Psoas muscle (tissue), 8 donors: ENCODE results near the gene KCND3. TPM values are rescaled to one million over a fixed set of nuclear protein-coding genes. Genes with fewer than 3 reads are reported as not detected.

Source experiments
- ATAC-seq, 4 donors: fragments of 200-7000 bp; cut with Tn5 transposase; one replicate each; pipeline ENCODE4 v1.9.1; 2020; ENCODE audit warnings: moderate library complexity in 3 of 4, mild to moderate bottlenecking in 2 of 4
- DNase-seq, 2 donors: peaks; one replicate each; pipeline ENCODE4 v3.0.0-alpha.2; 2020
- H3K27ac ChIP-seq: fragments of 200-600 bp; one replicate; pipeline ENCODE4 v1.8.0; 2022
- H3K27me3 ChIP-seq, 3 donors: fragments of 200-600 bp in 1 of 3; one replicate each; pipeline versions ENCODE4 v1.6.1 to v1.8.0; 2013 to 2022; ENCODE audit warnings: low read length in 2 of 3, mild to moderate bottlenecking in 2 of 3, moderate library complexity in 1 of 3; ENCODE audit not compliant: insufficient read depth in 3 of 3
- H3K36me3 ChIP-seq, 2 donors: fragments of 200-600 bp in 1 of 2; one replicate each; pipeline versions ENCODE4 v1.6.1 to v1.8.0; 2013 to 2022; ENCODE audit warnings: low read depth in 1 of 2, mild to moderate bottlenecking in 1 of 2, moderate library complexity in 1 of 2; ENCODE audit not compliant: insufficient read depth in 1 of 2
- H3K4me1 ChIP-seq: fragments of 200-600 bp; one replicate; pipeline ENCODE4 v1.8.0; 2022
- H3K4me3 ChIP-seq: fragments of 200-600 bp; one replicate; pipeline ENCODE4 v1.8.0; 2022; ENCODE audit warnings: mild to moderate bottlenecking
- H3K9me3 ChIP-seq: fragments of 200-600 bp; one replicate; pipeline ENCODE4 v1.8.0; 2022
- whole genome bisulfite sequencing, 3 donors: extraction: QIAGEN DNeasy Blood & Tissue Kit; methylation state at CpG; one replicate each; pipeline versions ENCODE4 v1.1.6 to v1.1.7; 2013; 5-methylcytosine and 5-hydroxymethylcytosine counted together
- intact Hi-C, 2 donors: fragments of 100-400 bp; cut with DNase I; formaldehyde crosslinking; loops; one replicate each; pipeline versions ENCODE4 v1.11.0 to v1.14.2; 2022
- polyA plus RNA-seq, 3 donors: library from polyadenylated mRNA; stranded (reverse); fragments of 200-250 nt; gene quantifications; one replicate each; pipeline ENCODE4 v1.2.3, GENCODE V29; 2013
- total RNA-seq, 4 donors: library from RNA; stranded (reverse); fragmentation: NEBNext Ultra II Directional in 2 of 4; extraction: Animal tissue kit (Norgen Biotek cat#: 25700) in 2 of 4; gene quantifications; one replicate each; pipeline versions ENCODE4 v1.2.1 to v1.2.4, GENCODE V29; 2021 to 2023
- TF ChIP-seq, protein P1 (sequence below): fragments of 200-600 bp; IDR thresholded peaks from one replicate; pipeline ENCODE4 v1.8.0; 2022; ENCODE audit warnings: antibody characterized with exemption
- donor health status: healthy with polysubstance abuse.
- donor health status: DM: no; HTN: no; CAD: no; lungs with moderate emphysema.
- donor health status: Bipolar disorder and iron deficiency.
- donor health status: healthy.
- donor health status: DM: yes; HTN: yes; CAD: no.
- donor health status: DM: no; HTN: no; CAD: no.
- donor health status: DM: no; HTN: no; CAD: no.
- donor health status: DM: yes; HTN: yes; CAD: no.

KCND3 gene
- total and polyA plus RNA-seq, 7 donors = 0.53 to 4.1 (median 1.3) TPM

DNA sequence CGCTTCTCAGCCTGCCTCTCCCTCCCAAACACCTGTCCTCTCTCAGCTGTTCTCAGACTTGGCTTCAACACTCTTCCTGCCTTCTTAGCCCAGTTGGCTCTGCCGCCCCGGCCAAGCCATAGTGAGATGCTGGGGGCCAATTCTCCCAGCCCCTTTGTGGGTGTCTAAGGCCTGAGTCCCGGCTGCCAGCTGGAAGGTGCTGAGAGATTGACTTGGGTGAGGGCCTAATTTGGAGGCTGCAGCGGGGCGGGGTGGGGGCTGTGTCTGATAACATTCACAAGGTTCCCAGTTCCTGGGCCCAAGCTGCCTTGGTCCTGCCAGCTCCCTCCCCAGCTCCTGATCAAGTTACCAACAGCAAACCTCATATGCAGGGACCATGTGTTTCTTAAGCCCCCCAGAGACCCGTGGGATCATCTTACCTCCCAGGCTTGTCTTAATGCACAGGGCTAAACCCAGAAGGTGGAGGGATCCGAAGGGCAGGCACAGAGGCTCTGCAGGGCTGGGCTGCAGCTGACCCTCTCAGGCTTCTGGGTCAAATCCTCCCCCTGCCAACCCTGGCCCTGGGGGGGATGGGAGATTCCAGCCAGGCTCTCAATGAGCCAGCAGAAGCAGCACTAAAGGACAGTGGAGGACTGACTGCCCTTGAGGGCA is 260.1 kb downstream of the KCND3 start:
- peaks cover 0 to 21% of the 10 kb centered on the region in 2 donors for H3K36me3 ChIP-seq
- WGBS, 3 donors = 13 to 14% (median 13%) methylated on average over 8 of the region's 8 CpGs
- TF ChIP-seq, protein P1, sequence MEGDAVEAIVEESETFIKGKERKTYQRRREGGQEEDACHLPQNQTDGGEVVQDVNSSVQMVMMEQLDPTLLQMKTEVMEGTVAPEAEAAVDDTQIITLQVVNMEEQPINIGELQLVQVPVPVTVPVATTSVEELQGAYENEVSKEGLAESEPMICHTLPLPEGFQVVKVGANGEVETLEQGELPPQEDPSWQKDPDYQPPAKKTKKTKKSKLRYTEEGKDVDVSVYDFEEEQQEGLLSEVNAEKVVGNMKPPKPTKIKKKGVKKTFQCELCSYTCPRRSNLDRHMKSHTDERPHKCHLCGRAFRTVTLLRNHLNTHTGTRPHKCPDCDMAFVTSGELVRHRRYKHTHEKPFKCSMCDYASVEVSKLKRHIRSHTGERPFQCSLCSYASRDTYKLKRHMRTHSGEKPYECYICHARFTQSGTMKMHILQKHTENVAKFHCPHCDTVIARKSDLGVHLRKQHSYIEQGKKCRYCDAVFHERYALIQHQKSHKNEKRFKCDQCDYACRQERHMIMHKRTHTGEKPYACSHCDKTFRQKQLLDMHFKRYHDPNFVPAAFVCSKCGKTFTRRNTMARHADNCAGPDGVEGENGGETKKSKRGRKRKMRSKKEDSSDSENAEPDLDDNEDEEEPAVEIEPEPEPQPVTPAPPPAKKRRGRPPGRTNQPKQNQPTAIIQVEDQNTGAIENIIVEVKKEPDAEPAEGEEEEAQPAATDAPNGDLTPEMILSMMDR = no peak
- H3K27ac ChIP-seq = peak overlapping the region; percentile 90
- intact Hi-C loops = no loop called here
- H3K9me3 ChIP-seq = no peaks in the 10 kb centered on the region
- DNase-seq (peak in 1 of 2 donors; percentile 76), ATAC-seq (peak; percentile 71 to 84 (median 78))
- H3K4me1 ChIP-seq = peaks cover 84% of the 10 kb centered on the region
- no peaks in the 10 kb centered on the region for H3K27me3 ChIP-seq
- no peak overlapping the region for H3K4me3 ChIP-seq

DNA sequence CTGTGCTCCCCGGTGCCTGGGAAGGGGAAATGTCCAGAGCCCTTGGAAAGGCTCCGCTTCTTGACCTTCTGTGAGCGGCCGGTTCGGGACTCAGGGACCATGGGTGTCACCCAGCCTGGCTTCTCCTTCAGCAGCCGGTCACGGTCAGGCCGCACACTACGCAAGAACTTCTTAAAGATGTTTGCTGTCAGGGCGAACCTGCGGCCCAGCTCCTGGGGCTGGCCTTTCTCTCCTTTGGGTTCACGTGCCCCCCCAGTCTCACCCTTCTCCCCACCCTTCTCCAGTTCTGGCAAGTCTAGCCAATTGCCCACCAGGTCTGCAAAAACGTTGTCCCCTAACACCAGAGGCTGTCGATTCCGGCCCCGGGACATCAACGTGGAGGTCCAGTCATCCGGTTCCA is 262.4 kb downstream of the KCND3 start:
- H3K4me3 ChIP-seq = no peak overlapping the region
- DNase-seq (no peak), ATAC-seq (no peak)
- WGBS, 3 donors = 78 to 86% (median 80%) methylated on average over 18 of the region's 18 CpGs
- no peaks in the 10 kb centered on the region for H3K27me3 ChIP-seq
- H3K4me1 ChIP-seq = peaks cover 78% of the 10 kb centered on the region
- peaks cover 0 to 10% of the 10 kb centered on the region in 2 donors for H3K36me3 ChIP-seq
- intact Hi-C loops = no loop called here
- H3K27ac ChIP-seq = no peak overlapping the region
- TF ChIP-seq, protein P1 = no peak
- no peaks in the 10 kb centered on the region for H3K9me3 ChIP-seq

DNA sequence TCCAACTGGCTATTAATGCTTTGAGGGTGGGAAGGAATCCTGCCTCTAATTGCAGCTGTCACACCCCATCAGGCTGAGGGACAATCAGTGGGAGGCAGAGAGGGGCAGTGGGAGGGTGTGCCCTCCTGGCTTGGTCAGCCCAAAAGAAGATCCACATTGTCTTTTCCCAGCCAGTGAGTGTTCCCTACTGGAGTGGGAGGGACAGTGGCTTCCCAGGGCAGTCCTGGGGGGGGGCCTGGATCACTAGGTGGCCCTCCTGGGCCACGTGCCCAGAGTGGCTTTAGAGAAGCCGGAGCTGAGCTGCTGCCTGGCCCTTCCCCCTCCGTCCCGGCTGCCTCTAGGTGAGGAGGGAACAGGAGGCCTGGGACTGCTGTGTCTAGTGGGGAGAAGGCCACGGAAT is 264.3 kb downstream of the KCND3 start:
- Histone ChIP-seq H3K27me3 (no peaks in the 10 kb centered on the region), H3K36me3 (peaks cover 0 to 10% of the 10 kb centered on the region in 2 donors), H3K27ac (peak overlapping the region; percentile 71), H3K9me3 (no peaks in the 10 kb centered on the region), H3K4me1 (peaks cover 78% of the 10 kb centered on the region), H3K4me3 (no peak overlapping the region)
- WGBS, 3 donors = 10 to 17% (median 17%) methylated on average over 5 of the region's 5 CpGs
- peak; percentile 67 to 79 (median 74) for ATAC-seq
- intact Hi-C loops = no loop called here
- TF ChIP-seq, protein P1 = no peak
- peak; percentile 58 to 90 for DNase-seq

DNA sequence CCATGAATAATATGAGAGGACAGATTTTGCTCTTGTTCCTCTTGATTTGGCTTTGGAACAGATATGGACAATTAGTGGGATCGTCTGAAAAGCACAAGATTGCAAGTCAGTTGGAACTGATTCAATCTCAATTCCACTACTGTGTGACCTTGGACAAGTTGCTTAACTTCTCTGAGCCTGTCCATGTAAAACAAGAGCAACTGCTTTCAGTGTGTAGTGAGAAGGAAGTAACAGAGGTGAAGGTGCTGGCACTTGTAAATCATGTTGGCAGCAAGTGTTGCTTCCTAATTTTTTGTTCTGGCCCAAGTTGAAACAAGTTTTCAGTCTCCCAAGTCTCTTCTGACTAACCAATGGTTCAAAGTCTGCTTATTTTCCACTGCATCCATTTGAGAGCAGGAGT is 265.6 kb downstream of the KCND3 start:
- H3K36me3 ChIP-seq = peaks cover 0 to 10% of the 10 kb centered on the region in 2 donors
- WGBS, 3 donors = 20 to 43% (median 30%) methylated on average over 1 of the region's 1 CpG
- TF ChIP-seq, protein P1 = no peak
- H3K27me3 ChIP-seq = no peaks in the 10 kb centered on the region
- H3K27ac ChIP-seq = no peak overlapping the region
- no peaks in the 10 kb centered on the region for H3K9me3 ChIP-seq
- no peak overlapping the region for H3K4me3 ChIP-seq
- no peak for DNase-seq
- intact Hi-C loops = no loop called here
- peaks cover 78% of the 10 kb centered on the region for H3K4me1 ChIP-seq
- no peak for ATAC-seq
